Caco-2 (cell line): Measurements from ENCODE around the gene CCDC194. TPM values are rescaled to one million over a fixed set of nuclear protein-coding genes. Genes with fewer than 3 reads are reported as not detected.

Experiments used
- BruUV-seq: library from RNA; stranded (reverse); fragments of 400-500 nt; replicated peaks from 2 replicates; lab custom pipeline; 2021; lab: Mats Ljungman, UMichigan
- CTCF ChIA-PET: fragments of 300-600 bp; sonication (Branson Sonifier 250); formaldehyde crosslinking; loops from one replicate; lab custom pipeline; 2022; ENCODE audit warnings: antibody characterized with exemption; lab: Charles Lee
- POLR2A ChIA-PET: fragments of 300-600 bp; sonication (Branson Sonifier 250); formaldehyde crosslinking; loops from one replicate; lab custom pipeline; 2022; ENCODE audit warnings: antibody characterized with exemption; lab: Charles Lee
- DNase-seq, 2 experiments: peaks; one replicate each; pipeline versions ENCODE4 v3.0.0 to v3.0.0-alpha.2; 2020 to 2022
- H3K27me3 ChIP-seq: replicated peaks from 2 replicates; pipeline ENCODE4 v1.6.0; 2011; ENCODE audit warnings: low read length; ENCODE audit not compliant: control insufficient read depth, insufficient read depth
- H3K36me3 ChIP-seq: 2 replicates; pipeline ENCODE4 v1.5.1; 2011; ENCODE audit warnings: low read length; ENCODE audit not compliant: control insufficient read depth, insufficient read depth
- H3K4me1 ChIP-seq: fragments of 250-450 bp; sonication (Bioruptor Pico); 2 replicates; pipeline ENCODE4 v1.5.1; 2020; ENCODE audit warnings: mild to moderate bottlenecking
- H3K4me3 ChIP-seq: 2 replicates; pipeline ENCODE4 v1.5.1; 2011; ENCODE audit warnings: low read depth, mild to moderate bottlenecking, control low read depth, low read length
- H3K9me3 ChIP-seq: fragments of 250-450 bp; sonication (Bioruptor Pico); 2 replicates; pipeline ENCODE4 v1.5.1; 2020; ENCODE audit warnings: mild to moderate bottlenecking, moderate library complexity
- H3K27ac Mint-ChIP-seq: one replicate; pipeline ENCODE4 v1.8.0; 2022; ENCODE audit warnings: mixed read lengths; ENCODE audit not compliant: unreplicated experiment
- H3K27me3 Mint-ChIP-seq: one replicate; pipeline ENCODE4 v1.8.0; 2022; ENCODE audit warnings: mixed read lengths; ENCODE audit not compliant: insufficient read depth, unreplicated experiment
- H3K36me3 Mint-ChIP-seq: one replicate; pipeline ENCODE4 v1.8.0; 2022; ENCODE audit warnings: mild to moderate bottlenecking, mixed read lengths; ENCODE audit not compliant: insufficient read depth, unreplicated experiment
- H3K4me1 Mint-ChIP-seq: one replicate; pipeline ENCODE4 v1.8.0; 2022; ENCODE audit warnings: low read depth, mixed read lengths; ENCODE audit not compliant: unreplicated experiment
- H3K4me3 Mint-ChIP-seq: one replicate; pipeline ENCODE4 v1.8.0; 2022; ENCODE audit warnings: mild to moderate bottlenecking, moderate library complexity, mixed read lengths; ENCODE audit not compliant: unreplicated experiment
- H3K9me3 Mint-ChIP-seq: one replicate; pipeline ENCODE4 v1.8.0; 2022; ENCODE audit warnings: mixed read lengths; ENCODE audit not compliant: unreplicated experiment
- intact Hi-C: fragments of 100-400 bp; cut with micrococcal nuclease; formaldehyde crosslinking; loops from one replicate; pipeline ENCODE4 v1.10.0; 2022; ENCODE audit not compliant: unreplicated experiment
- total RNA-seq: library from RNA; stranded (reverse); gene quantifications from 2 replicates; pipeline ENCODE4 v1.2.3, GENCODE V29; 2022
- TF ChIP-seq, protein P1 (sequence below), 2 experiments: fragments of 200-600 bp in 1 of 2; IDR thresholded peaks; 1 replicate in 1 of 2; 2 replicates in 1 of 2; pipeline versions ENCODE4 v1.5.1 to v1.8.0; 2011 to 2022; ENCODE audit warnings: antibody characterized with exemption in 1 of 2, control low read depth in 1 of 2, inconsistent platforms in 1 of 2, low read depth in 1 of 2, low read length in 1 of 2, mild to moderate bottlenecking in 1 of 2, moderate library complexity in 1 of 2; ENCODE audit not compliant: insufficient read depth in 1 of 2, severe bottlenecking in 1 of 2, unreplicated experiment in 1 of 2

The CCDC194 gene
- total RNA-seq, 1 experiment from 2014 or later = 1.3 TPM

DNA sequence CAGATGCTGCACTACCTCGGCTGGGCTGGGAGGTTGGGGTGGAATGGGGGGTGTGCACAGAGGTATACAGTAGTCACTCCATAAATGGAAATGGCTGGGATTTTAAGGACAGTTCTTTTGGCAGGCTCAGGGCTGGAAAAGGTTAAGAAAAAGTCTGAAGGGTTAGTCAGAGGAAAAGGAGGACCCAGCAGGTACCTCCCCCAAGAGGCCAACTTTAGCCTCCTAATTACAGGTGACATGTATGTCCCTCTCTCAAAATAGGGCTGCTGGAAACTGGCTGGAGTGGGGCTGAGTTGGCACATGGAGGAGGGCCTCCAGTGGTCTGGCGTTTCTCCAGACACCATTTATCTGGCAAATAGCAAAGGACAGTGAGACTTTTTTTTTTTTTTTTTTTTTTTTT, 994 bp downstream of the CCDC194 start:
- Mint-ChIP-seq H3K27me3 (peaks cover 3% of the 10 kb centered on the region), H3K4me3 (no peak overlapping the region), H3K4me1 (peaks cover 6% of the 10 kb centered on the region), H3K9me3 (no peaks in the 10 kb centered on the region), H3K36me3 (peaks cover 6% of the 10 kb centered on the region), H3K27ac (no peak overlapping the region)
- no peak for DNase-seq
- CTCF ChIA-PET = no interaction called here
- intact Hi-C loops = no loop called here
- Histone ChIP-seq H3K36me3 (no peaks in the 10 kb centered on the region), H3K27me3 (no peaks in the 10 kb centered on the region), H3K4me1 (0 out of 2 replicates have a peak, but pooled peaks cover 5% of the 10 kb centered on the region), H3K4me3 (no peak overlapping the region), H3K9me3 (peaks cover 14% of the 10 kb centered on the region)
- BruUV-seq = no TSS peak
- POLR2A ChIA-PET = no interaction called here
- TF ChIP-seq, protein P1, sequence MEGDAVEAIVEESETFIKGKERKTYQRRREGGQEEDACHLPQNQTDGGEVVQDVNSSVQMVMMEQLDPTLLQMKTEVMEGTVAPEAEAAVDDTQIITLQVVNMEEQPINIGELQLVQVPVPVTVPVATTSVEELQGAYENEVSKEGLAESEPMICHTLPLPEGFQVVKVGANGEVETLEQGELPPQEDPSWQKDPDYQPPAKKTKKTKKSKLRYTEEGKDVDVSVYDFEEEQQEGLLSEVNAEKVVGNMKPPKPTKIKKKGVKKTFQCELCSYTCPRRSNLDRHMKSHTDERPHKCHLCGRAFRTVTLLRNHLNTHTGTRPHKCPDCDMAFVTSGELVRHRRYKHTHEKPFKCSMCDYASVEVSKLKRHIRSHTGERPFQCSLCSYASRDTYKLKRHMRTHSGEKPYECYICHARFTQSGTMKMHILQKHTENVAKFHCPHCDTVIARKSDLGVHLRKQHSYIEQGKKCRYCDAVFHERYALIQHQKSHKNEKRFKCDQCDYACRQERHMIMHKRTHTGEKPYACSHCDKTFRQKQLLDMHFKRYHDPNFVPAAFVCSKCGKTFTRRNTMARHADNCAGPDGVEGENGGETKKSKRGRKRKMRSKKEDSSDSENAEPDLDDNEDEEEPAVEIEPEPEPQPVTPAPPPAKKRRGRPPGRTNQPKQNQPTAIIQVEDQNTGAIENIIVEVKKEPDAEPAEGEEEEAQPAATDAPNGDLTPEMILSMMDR (IDR thresholded peaks at IDR 0.05; ENCODE audit: insufficient read depth in 1 of 2, low read depth in 1 of 2, low read length in 1 of 2, severe bottlenecking in 1 of 2, unreplicated experiment in 1 of 2) = no peak

DNA sequence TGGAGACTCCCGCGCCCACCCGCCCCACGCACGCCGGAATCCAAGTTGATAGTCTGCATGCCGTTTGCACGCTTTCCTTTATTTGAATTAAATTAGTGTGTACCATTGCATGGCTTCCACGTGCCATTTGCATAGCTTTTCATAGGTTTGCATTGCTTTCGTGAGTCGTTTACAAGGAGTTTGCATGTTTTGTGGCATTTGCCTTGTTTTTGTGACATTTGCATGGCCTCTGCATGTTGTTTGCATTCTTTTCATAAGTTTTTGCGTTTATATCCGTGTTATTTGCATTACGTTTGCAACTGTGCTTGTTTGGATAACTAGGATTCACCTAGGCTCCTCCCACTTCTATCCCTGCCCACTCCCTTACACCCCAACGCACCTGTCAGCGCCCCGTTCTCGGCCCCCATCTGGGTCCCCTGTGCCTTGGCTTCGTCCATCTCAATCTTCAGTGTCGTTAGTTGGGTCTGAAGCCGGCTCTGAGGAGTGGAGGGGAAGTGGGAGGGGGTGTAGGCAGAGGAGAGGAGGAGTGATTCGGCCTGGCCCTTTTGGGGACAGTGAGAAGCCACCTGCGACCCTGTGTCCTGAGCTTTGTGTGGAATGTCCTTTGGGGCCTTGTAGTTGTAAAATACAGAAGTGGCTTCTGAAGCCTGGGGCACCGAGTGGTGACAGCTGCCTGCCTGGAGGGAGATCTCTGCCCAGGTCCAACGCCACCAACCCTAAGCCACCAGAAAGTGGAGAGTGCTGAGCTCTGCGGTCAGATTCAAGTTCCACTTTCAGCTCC, 2.4 kb downstream of the CCDC194 start:
- BruUV-seq = no TSS peak
- H3K4me1 Mint-ChIP-seq = peaks cover 6% of the 10 kb centered on the region
- DNase-seq = no peak
- ChIA-PET POLR2A (no interaction called here), CTCF (interaction anchor here (0.5 to 1.2 kb wide), 4 partner anchors 20 to 206 kb away, joined by 3 to 9 read pairs (median 4); no protein-coding TSS in a partner anchor)
- peaks cover 3% of the 10 kb centered on the region for H3K27me3 Mint-ChIP-seq
- H3K9me3 ChIP-seq = peaks cover 14% of the 10 kb centered on the region
- peak overlapping the region; percentile 48 for H3K4me3 ChIP-seq
- H3K36me3 Mint-ChIP-seq = peaks cover 6% of the 10 kb centered on the region
- 0 out of 2 replicates have a peak, but pooled peaks cover 5% of the 10 kb centered on the region for H3K4me1 ChIP-seq
- no peaks in the 10 kb centered on the region for H3K9me3 Mint-ChIP-seq
- no peaks in the 10 kb centered on the region for H3K27me3 ChIP-seq
- intact Hi-C loops = loop anchor here (2.0 kb wide), 1 partner anchor 99 kb away; no protein-coding TSS in a partner anchor
- H3K27ac Mint-ChIP-seq = no peak overlapping the region
- TF ChIP-seq, protein P1 (IDR thresholded peaks at IDR 0.05; ENCODE audit: insufficient read depth in 1 of 2, low read depth in 1 of 2, low read length in 1 of 2, severe bottlenecking in 1 of 2, unreplicated experiment in 1 of 2) = no peak
- no peaks in the 10 kb centered on the region for H3K36me3 ChIP-seq
- H3K4me3 Mint-ChIP-seq = peak overlapping the region; percentile 78

DNA sequence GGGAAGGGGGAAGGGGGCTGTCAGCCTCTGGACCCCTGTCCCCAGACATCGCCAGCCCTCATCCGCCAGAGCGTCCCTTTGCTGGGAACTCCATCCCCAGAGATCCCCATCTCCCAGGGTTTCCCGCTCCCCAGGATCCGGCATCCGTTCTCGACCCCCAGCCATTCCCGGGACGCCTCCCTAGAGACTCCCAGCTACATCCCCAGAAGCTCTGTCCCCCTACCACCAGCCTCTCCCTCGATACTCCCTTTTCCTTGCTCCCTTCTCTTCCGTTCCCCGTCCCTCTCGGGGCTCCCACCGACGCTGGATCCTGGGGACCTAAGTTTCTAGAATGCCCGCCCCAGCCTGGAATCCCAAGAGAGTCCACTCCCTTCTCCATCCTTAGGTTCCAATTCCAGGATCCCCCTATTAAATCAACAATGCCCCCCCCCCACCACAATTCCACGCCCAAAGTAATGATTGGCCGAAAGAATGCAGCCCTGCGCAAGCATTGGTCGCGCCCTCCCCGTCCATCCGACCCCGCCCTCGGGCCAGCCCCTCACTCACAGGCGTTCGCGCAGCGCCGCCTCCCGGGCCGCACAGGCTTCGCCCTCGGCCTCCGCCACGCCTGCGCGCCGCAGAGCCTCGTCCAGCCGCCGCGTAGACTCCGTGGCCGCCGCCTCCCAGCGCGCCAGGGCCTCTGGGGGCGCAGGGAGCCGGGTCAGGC, 3.2 kb downstream of the CCDC194 start:
- H3K4me3 ChIP-seq = peak overlapping the region; percentile 48
- BruUV-seq = no TSS peak
- H3K27ac Mint-ChIP-seq = peak overlapping the region; percentile 32
- DNase-seq = peak; percentile 93 to 95
- intact Hi-C loops = loop anchor here (2.0 kb wide), 1 partner anchor 98 kb away; no protein-coding TSS in a partner anchor
- peaks cover 3% of the 10 kb centered on the region for H3K27me3 Mint-ChIP-seq
- CTCF ChIA-PET = interaction anchor here (0.6 to 1.2 kb wide), 4 partner anchors 20 to 120 kb away, joined by 3 to 9 read pairs (median 4); no protein-coding TSS in a partner anchor
- H3K4me3 Mint-ChIP-seq = peak overlapping the region; percentile 78
- TF ChIP-seq, protein P1 (IDR thresholded peaks at IDR 0.05; ENCODE audit: insufficient read depth in 1 of 2, low read depth in 1 of 2, low read length in 1 of 2, severe bottlenecking in 1 of 2, unreplicated experiment in 1 of 2) = peak; percentile 62 to 68
- peaks cover 6% of the 10 kb centered on the region for H3K36me3 Mint-ChIP-seq
- H3K9me3 ChIP-seq = peaks cover 14% of the 10 kb centered on the region
- POLR2A ChIA-PET = no interaction called here
- H3K27me3 ChIP-seq = no peaks in the 10 kb centered on the region
- H3K36me3 ChIP-seq = no peaks in the 10 kb centered on the region
- peaks cover 6% of the 10 kb centered on the region for H3K4me1 Mint-ChIP-seq
- no peaks in the 10 kb centered on the region for H3K9me3 Mint-ChIP-seq
- H3K4me1 ChIP-seq = 0 out of 2 replicates have a peak, but pooled peaks cover 5% of the 10 kb centered on the region
